ENCODE measurements around the gene PNPO. TPM values are rescaled to one million over a fixed set of nuclear protein-coding genes. Genes with fewer than 3 reads are reported as not detected.

Gene PNPO
- total RNA-seq = 10 to 100 TPM; 16.9 to 28.9 TPM

DNA sequence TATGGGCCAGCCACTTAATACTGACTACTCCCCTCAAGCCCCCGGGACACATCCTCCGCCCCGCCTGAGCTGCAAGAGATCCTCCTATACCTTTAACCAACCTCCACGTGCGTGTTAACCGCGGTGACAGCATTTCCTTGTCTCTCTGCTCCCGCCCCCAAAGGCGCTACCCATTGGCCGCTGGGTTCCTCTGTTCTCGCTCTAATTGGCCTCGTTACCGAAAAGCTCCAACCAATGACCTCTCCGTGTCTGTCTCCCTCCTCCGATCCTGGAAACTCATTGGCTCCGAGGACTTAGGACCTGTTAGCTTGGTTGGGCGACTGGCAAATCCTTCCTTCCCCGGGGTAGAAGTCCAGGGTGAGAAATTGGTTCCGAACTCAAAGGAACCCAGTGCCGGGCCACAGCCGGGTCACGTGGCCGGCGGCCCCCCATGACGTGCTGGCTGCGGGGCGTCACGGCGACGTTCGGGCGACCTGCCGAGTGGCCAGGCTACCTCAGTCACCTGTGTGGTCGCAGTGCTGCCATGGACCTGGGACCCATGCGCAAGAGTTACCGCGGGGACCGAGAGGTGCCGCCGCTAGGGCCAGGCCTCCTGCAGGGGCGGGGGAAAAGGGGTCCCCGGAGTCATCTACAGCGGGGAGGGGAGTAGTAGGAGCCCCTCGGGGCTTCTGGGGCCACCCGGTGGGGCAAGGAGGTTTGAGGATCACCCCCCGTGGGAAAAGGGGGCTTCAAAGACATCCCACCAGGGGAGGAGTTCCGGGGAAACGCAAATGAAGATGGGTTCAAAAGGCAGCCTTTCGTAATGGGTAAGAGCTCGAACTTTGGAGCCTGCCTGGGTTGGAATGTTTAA is at the start of gene PNPO:
Gene PNPO (plus strand): TSS at position 326 of the 850 bp plus-strand sequence. CDS start 105 bp downstream, at position 431.
- Histone ChIP-seq H3K9me3 (no peaks in the 10 kb centered on the region), H3K4me3 (peak within 1 kb of the TSS; percentile 95), H3K27ac (peak within 1 kb of the TSS; percentile 80 to 84), H3K36me3 (no peaks in the 10 kb centered on the region), H3K4me1 (ENCODE audit: control insufficient read depth in 1 of 2, low read depth in 2 of 2) (peaks cover 9 to 31% of the 10 kb centered on the region in 2 donors), H3K27me3 (replicated peaks; ENCODE audit: insufficient read depth) (no peaks in the 10 kb centered on the region)
- TF ChIP-seq, protein P1, sequence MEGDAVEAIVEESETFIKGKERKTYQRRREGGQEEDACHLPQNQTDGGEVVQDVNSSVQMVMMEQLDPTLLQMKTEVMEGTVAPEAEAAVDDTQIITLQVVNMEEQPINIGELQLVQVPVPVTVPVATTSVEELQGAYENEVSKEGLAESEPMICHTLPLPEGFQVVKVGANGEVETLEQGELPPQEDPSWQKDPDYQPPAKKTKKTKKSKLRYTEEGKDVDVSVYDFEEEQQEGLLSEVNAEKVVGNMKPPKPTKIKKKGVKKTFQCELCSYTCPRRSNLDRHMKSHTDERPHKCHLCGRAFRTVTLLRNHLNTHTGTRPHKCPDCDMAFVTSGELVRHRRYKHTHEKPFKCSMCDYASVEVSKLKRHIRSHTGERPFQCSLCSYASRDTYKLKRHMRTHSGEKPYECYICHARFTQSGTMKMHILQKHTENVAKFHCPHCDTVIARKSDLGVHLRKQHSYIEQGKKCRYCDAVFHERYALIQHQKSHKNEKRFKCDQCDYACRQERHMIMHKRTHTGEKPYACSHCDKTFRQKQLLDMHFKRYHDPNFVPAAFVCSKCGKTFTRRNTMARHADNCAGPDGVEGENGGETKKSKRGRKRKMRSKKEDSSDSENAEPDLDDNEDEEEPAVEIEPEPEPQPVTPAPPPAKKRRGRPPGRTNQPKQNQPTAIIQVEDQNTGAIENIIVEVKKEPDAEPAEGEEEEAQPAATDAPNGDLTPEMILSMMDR (IDR thresholded peaks at IDR 0.05) = no peak
- peak; percentile 98 for ATAC-seq (ENCODE audit: insufficient number of reproducible peaks, low FRiP score, low read depth)
- DNase-seq (ENCODE audit: low spot score) = peak; percentile 94

DNA sequence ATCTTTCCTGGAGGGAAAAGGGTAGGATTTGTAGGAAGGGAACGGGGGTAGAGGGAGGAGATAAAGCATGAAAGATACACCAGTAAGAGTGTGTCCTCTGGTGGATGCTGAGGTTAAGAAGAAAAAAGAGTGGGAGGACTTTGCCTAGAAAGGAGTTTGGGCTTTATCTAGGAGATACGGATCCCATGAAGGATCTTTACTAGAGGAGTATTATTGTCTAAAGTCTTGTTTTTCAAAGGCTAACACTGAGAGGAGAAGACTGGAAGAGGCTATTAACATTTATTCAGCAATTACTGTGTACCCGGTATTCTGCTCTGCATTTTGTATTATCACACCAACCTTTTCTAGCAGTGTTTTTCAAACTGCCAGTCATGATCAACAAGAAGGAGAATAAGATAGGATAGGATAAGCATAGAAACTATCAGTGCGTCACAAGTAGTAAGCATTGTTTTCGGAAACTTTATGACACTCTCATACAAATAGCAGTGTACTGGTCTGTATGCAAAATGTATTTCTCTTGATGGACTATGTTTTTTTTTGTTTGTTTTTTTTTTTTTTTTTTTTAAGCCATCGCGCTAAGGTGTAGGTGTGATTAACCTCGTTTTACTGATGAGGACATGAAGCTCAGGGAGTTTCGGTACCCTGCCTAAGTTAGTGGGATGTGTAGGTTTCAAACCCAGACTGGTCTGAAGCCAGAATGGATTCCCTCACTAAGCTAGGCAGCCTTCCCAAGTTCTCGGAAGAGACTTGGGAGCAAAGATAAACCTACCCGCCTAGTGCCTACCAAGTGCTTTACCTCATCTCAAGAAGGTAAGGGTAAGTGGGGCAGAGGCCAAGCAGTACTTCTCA is 46.6 kb upstream of the PNPO start:
- TF ChIP-seq, protein P1 (IDR thresholded peaks at IDR 0.05) = no peak
- ATAC-seq (ENCODE audit: insufficient number of reproducible peaks, low FRiP score, low read depth) (no peak), DNase-seq (ENCODE audit: low spot score) (no peak)
- H3K9me3 ChIP-seq = no peaks in the 10 kb centered on the region
- H3K27me3 ChIP-seq (replicated peaks; ENCODE audit: insufficient read depth) = no peaks in the 10 kb centered on the region
- H3K27ac ChIP-seq = peak overlapping the region; percentile 95 to 97
- peaks cover 14 to 36% of the 10 kb centered on the region in 2 donors for H3K4me1 ChIP-seq (ENCODE audit: control insufficient read depth in 1 of 2, low read depth in 2 of 2)
- peak overlapping the region; percentile 89 for H3K4me3 ChIP-seq
- H3K36me3 ChIP-seq = no peaks in the 10 kb centered on the region

DNA sequence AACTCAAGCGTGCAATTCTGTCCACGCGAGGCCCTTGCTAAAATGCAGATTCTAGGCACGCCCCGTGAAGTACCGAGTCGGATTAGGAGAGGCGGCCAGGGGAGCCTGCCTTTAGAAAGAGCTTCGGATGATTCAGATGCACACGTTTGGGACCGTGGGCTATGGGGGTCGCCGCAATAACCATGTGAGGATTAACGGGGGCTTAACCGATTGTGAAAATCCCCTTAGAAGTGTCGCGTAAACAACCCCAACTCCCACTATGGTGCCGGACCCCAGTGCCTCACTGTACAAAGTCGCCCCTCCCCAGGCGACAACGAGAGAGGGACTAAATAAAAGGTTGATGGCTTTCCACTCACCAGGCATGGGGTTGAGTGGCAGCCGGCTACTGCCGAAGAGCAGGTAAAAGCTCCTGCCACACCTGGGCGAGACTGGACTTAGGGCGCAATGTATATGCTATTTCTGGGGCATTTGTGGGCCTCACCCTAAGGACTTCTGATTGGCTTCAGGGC is 46.0 kb upstream of the PNPO start:
- Histone ChIP-seq H3K36me3 (no peaks in the 10 kb centered on the region), H3K27ac (peak overlapping the region; percentile 95 to 97), H3K27me3 (replicated peaks; ENCODE audit: insufficient read depth) (no peaks in the 10 kb centered on the region), H3K4me3 (peak overlapping the region; percentile 89), H3K9me3 (no peaks in the 10 kb centered on the region), H3K4me1 (ENCODE audit: control insufficient read depth in 1 of 2, low read depth in 2 of 2) (peaks cover 18 to 43% of the 10 kb centered on the region in 2 donors)
- TF ChIP-seq, protein P1 (IDR thresholded peaks at IDR 0.05) = no peak
- no peak for ATAC-seq (ENCODE audit: insufficient number of reproducible peaks, low FRiP score, low read depth)
- DNase-seq (ENCODE audit: low spot score) = no peak

DNA sequence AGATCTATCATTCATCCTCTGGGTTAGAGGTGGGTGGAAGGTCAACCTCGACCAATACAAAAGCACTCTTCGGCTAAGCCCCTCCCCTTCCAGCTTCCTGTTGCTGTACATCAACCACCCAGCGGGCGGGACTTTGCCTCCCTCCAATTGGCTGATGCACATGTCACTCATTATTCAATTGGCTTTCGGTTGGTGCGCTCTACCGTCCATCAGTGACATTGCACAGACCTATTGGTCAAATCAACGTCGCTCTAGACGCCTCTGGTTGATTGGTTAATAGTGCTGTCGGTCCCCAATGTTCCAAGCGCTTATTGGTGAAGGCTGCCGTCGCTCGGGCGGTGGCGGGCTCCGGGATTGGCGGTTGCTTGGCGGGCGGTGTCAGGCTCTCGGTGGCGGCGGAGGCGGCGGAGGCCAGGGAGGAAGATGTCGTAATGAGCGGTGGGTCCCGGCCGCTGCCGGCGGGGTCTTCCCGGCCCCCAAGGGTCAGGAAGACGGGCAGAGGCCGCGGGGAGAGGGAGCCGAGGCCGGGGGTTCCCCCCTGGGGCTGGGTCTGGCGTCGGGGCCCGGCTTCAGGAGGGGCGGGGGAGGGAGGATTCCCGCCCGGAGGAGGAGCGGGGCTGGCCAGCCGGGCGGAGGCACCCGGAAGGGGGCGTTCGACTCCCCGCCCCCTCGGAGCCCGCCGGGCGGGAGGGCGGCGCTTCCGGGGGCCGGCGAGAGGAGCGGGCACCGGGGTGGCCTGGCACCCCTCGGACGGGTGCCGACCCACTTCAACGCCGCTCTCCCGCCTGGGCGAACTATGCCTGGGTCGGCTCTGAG is 45.3 kb upstream of the PNPO start, which contains the start of gene SP2:
Gene SP2 (plus strand): TSS at position 381 of the 816 bp plus-strand sequence. CDS start 51 bp downstream, at position 432.
- ATAC-seq (ENCODE audit: insufficient number of reproducible peaks, low FRiP score, low read depth) (peak; percentile 98), DNase-seq (ENCODE audit: low spot score) (peak; percentile 100)
- no peaks in the 10 kb centered on the region for H3K9me3 ChIP-seq
- TF ChIP-seq, protein P1 (IDR thresholded peaks at IDR 0.05) = no peak
- H3K27ac ChIP-seq = peak within 1 kb of the TSS; percentile 97
- H3K4me3 ChIP-seq = peak within 1 kb of the TSS; percentile 89
- H3K27me3 ChIP-seq (replicated peaks; ENCODE audit: insufficient read depth) = no peaks in the 10 kb centered on the region
- H3K4me1 ChIP-seq (ENCODE audit: control insufficient read depth in 1 of 2, low read depth in 2 of 2) = peaks cover 25 to 50% of the 10 kb centered on the region in 2 donors
- no peaks in the 10 kb centered on the region for H3K36me3 ChIP-seq

Measured in thoracic aorta (tissue), 2 donors.